Keratinocyte (primary cell): ENCODE measurements around the gene SCAPER. TPM values are rescaled to one million over a fixed set of nuclear protein-coding genes. Genes with fewer than 3 reads are reported as not detected.

Experiments used
- DNase-seq: peaks from one replicate; pipeline ENCODE4 v3.0.0-alpha.2; 2011; ENCODE audit warnings: low read depth, missing footprints, low spot score
- FAIRE-seq: peaks from 2 replicates; lab custom pipeline; 2011; peaks lifted over from hg19 to GRCh38; lab: Jason Lieb, UNC
- H2AFZ ChIP-seq: 2 replicates; pipeline ENCODE4 v1.6.0; 2012; ENCODE audit warnings: low read length, control low read depth, inconsistent platforms; ENCODE audit not compliant: control insufficient read depth
- H3K27ac ChIP-seq: 2 replicates; pipeline ENCODE4 v1.5.1; 2011; ENCODE audit warnings: low read length; ENCODE audit not compliant: control insufficient read depth, insufficient read depth
- H3K27me3 ChIP-seq: 3 replicates; pipeline ENCODE4 v1.6.0; 2011; ENCODE audit warnings: low read length; ENCODE audit not compliant: control insufficient read depth, insufficient read depth; ENCODE audit errors: extremely low read depth
- H3K36me3 ChIP-seq, 2 experiments: 2 replicates in 1 of 2; 3 replicates in 1 of 2; pipeline ENCODE4 v1.5.1; 2011; ENCODE audit warnings: low read length in 2 of 2, mild to moderate bottlenecking in 1 of 2; ENCODE audit not compliant: control insufficient read depth in 2 of 2, insufficient read depth in 2 of 2; ENCODE audit errors: extremely low read depth in 1 of 2
- H3K4me1 ChIP-seq: 3 replicates; pipeline ENCODE4 v1.5.1; 2011; ENCODE audit warnings: low read length; ENCODE audit not compliant: control insufficient read depth, insufficient read depth; ENCODE audit errors: extremely low read depth
- H3K4me2 ChIP-seq: 3 replicates; pipeline ENCODE4 v1.6.0; 2011; ENCODE audit warnings: low read depth, low read length; ENCODE audit not compliant: control insufficient read depth, insufficient read depth; ENCODE audit errors: extremely low read depth
- H3K4me3 ChIP-seq, 3 experiments: fragments of 200-600 bp in 1 of 3; sonication (generic) in 1 of 3; 2 replicates in 2 of 3; 3 replicates in 1 of 3; pipeline ENCODE4 v1.5.1; 2011 to 2016; ENCODE audit warnings: low read length in 3 of 3, mild to moderate bottlenecking in 3 of 3, control low read depth in 2 of 3, inconsistent platforms in 1 of 3, low read depth in 1 of 3, mixed read lengths in 1 of 3, mixed run types in 1 of 3, moderate library complexity in 1 of 3; ENCODE audit not compliant: control insufficient read depth in 2 of 3, insufficient read depth in 2 of 3; ENCODE audit errors: extremely low read depth in 1 of 3
- H3K79me2 ChIP-seq: 2 replicates; pipeline ENCODE4 v1.6.0; 2012; ENCODE audit warnings: low read length; ENCODE audit not compliant: control insufficient read depth, insufficient read depth
- H3K9ac ChIP-seq: 3 replicates; pipeline ENCODE4 v1.6.0; 2011; ENCODE audit warnings: low read length; ENCODE audit not compliant: control insufficient read depth, insufficient read depth; ENCODE audit errors: extremely low read depth
- H3K9me1 ChIP-seq: 3 replicates; pipeline ENCODE4 v1.6.0; 2011; ENCODE audit warnings: low read length; ENCODE audit not compliant: control insufficient read depth, insufficient read depth; ENCODE audit errors: extremely low read depth
- H3K9me3 ChIP-seq: 2 replicates; pipeline ENCODE4 v1.5.1; 2012; ENCODE audit warnings: low read depth, low read length; ENCODE audit not compliant: control insufficient read depth
- H4K20me1 ChIP-seq: 3 replicates; pipeline ENCODE4 v1.6.0; 2011; ENCODE audit warnings: low read length; ENCODE audit not compliant: control insufficient read depth, insufficient read depth; ENCODE audit errors: extremely low read depth
- EZH2 ChIP-seq: IDR thresholded peaks from one replicate; pipeline ENCODE4 v1.6.1; 2012; ENCODE audit warnings: inconsistent platforms, mild to moderate bottlenecking, low read length, moderate library complexity
- dilution Hi-C: fragments of 300-500 bp; cut with MboI; formaldehyde crosslinking; loops from one replicate; pipeline ENCODE4 v1.7.0; 2020; ENCODE audit warnings: low sequenced_read_pairs; ENCODE audit not compliant: extremely low pct_ligation_motif_present
- polyA plus RNA-seq, 5 experiments: library from polyadenylated mRNA; depleted of rRNA in 3 of 5; stranded (reverse) in 3 of 5; stranded (forward) in 1 of 5; unstranded in 1 of 5; fragments of >200 nt; gene quantifications; 1 replicate in 1 of 5; 2 replicates in 3 of 5; 3 replicates in 1 of 5; pipeline versions ENCODE4 v1.2.1 to v1.2.3, GENCODE V29; 2011 to 2012; ENCODE audit warnings: missing spikeins in 2 of 5, low read depth in 1 of 5, low replicate concordance in 1 of 5
- TF ChIP-seq, protein P1 (sequence below), 3 experiments: IDR thresholded peaks in 1 of 3; conservative IDR thresholded peaks in 1 of 3; optimal IDR thresholded peaks in 1 of 3; 2 replicates in 2 of 3; 3 replicates in 1 of 3; pipeline versions ENCODE3 to v1.5.1; 2011; ENCODE audit warnings: low read length in 3 of 3, mild to moderate bottlenecking in 3 of 3, moderate library complexity in 2 of 3, control low read depth in 1 of 3, inconsistent platforms in 1 of 3; ENCODE audit not compliant: insufficient read depth in 2 of 3; ENCODE audit errors: extremely low read depth in 1 of 3

Gene SCAPER
- polyA plus RNA-seq, 1 donor (not counting 4 experiments of a cell fraction or from before 2014, with no cell fraction given) = 5.2 TPM

DNA sequence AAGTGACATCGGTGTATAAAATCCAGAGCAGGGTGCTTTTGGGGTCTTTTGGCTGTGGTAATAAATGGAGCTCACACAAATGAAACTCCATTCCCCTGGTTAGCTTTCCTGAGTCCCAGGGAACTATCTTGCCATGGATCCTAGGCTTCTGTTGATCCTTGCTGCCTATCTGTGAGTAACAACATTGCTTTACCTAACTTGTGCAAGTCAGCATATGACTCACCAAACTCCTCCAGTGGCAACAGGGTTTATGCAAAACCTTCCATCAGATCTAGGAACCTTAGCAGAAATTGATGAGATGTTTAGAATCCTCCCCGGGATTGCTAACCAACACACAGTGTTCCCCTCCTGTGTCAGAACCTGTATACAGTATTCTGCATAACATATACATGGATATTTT lies 105.4 kb downstream of the SCAPER start:
- FAIRE-seq (no peak), DNase-seq (no peak)
- dilution Hi-C loops = no loop called here
- Histone ChIP-seq H3K9ac (no peak overlapping the region), H2AFZ (no peak overlapping the region), H3K27me3 (no peaks in the 10 kb centered on the region), H3K4me2 (no peak overlapping the region), H3K79me2 (no peaks in the 10 kb centered on the region), H3K4me1 (no peaks in the 10 kb centered on the region), H4K20me1 (no peaks in the 10 kb centered on the region), H3K9me1 (no peaks in the 10 kb centered on the region), H3K27ac (no peak overlapping the region), H3K4me3 (no peak overlapping the region), H3K9me3 (no peaks in the 10 kb centered on the region), H3K36me3 (no peaks in the 10 kb centered on the region)
- TF ChIP-seq, protein P1, sequence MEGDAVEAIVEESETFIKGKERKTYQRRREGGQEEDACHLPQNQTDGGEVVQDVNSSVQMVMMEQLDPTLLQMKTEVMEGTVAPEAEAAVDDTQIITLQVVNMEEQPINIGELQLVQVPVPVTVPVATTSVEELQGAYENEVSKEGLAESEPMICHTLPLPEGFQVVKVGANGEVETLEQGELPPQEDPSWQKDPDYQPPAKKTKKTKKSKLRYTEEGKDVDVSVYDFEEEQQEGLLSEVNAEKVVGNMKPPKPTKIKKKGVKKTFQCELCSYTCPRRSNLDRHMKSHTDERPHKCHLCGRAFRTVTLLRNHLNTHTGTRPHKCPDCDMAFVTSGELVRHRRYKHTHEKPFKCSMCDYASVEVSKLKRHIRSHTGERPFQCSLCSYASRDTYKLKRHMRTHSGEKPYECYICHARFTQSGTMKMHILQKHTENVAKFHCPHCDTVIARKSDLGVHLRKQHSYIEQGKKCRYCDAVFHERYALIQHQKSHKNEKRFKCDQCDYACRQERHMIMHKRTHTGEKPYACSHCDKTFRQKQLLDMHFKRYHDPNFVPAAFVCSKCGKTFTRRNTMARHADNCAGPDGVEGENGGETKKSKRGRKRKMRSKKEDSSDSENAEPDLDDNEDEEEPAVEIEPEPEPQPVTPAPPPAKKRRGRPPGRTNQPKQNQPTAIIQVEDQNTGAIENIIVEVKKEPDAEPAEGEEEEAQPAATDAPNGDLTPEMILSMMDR (optimal IDR thresholded peaks at IDR 0.05 in 1 of 3, IDR thresholded peaks at IDR 0.05 in 1 of 3, conservative IDR thresholded peaks at IDR 0.05 in 1 of 3; ENCODE audit: extremely low read depth in 1 of 3, insufficient read depth in 2 of 3, low read length in 3 of 3) = no peak
- no peak for TF ChIP-seq EZH2

DNA sequence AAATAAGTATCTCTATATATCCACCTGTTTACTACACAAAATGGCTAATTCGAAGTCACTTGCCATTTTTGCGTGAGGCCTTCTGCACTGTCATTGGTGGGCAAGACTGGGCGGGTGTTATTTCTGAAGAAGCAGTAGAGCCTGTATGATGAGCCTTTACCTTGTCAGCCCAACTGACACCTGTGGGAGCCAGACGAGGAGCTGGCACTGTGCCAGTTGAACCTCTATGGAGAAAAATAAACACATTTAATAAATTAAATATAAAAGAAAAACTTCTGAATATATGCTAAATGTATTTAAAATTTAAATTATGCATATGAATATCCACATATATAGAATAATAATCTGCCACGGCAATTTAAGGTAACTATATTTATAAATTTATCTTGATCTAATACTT lies 109.9 kb downstream of the SCAPER start:
- Histone ChIP-seq H3K9ac (no peak overlapping the region), H3K36me3 (no peaks in the 10 kb centered on the region), H3K79me2 (no peaks in the 10 kb centered on the region), H3K9me3 (no peaks in the 10 kb centered on the region), H4K20me1 (no peaks in the 10 kb centered on the region), H3K27ac (no peak overlapping the region), H3K27me3 (no peaks in the 10 kb centered on the region), H3K4me2 (no peak overlapping the region), H2AFZ (no peak overlapping the region), H3K4me1 (no peaks in the 10 kb centered on the region), H3K4me3 (no peak overlapping the region), H3K9me1 (no peaks in the 10 kb centered on the region)
- FAIRE-seq = no peak
- no peak for DNase-seq
- TF ChIP-seq EZH2 = no peak
- TF ChIP-seq, protein P1 (optimal IDR thresholded peaks at IDR 0.05 in 1 of 3, IDR thresholded peaks at IDR 0.05 in 1 of 3, conservative IDR thresholded peaks at IDR 0.05 in 1 of 3; ENCODE audit: extremely low read depth in 1 of 3, insufficient read depth in 2 of 3, low read length in 3 of 3) = no peak
- dilution Hi-C loops = no loop called here
